HepG2 (cell line): ENCODE data around the gene RNF25. TPM values are rescaled to one million over a fixed set of nuclear protein-coding genes. Genes with fewer than 3 reads are reported as not detected.

ENCODE experiments used
- ATAC-seq: fragments of 200-7000 bp; cut with Tn5 transposase; 3 replicates; pipeline ENCODE4 v1.9.1; 2020; ENCODE audit warnings: mild to moderate bottlenecking, moderate library complexity
- BruUV-seq: library from RNA; stranded (reverse); fragments of 400-500 nt; replicated peaks from 2 replicates; lab custom pipeline; 2021; lab: Mats Ljungman, UMichigan
- CTCF ChIA-PET: fragments of 300-600 bp; formaldehyde crosslinking; extraction: SDS; loops from one replicate; lab custom pipeline; 2021; ENCODE audit warnings: low total read pairs, inconsistent platforms, low intra/inter-chr PET ratio; lab: Yijun Ruan, JAX
- POLR2A ChIA-PET: fragments of 350-600 bp; sonication (Branson Sonifier 250); formaldehyde crosslinking; loops from one replicate; lab custom pipeline; 2020; ENCODE audit warnings: antibody characterized with exemption, inconsistent platforms; lab: Yijun Ruan, JAX
- DNase-seq: peaks from one replicate; pipeline ENCODE4 v3.0.0-alpha.2; 2015; ENCODE audit warnings: low spot score
- FAIRE-seq: peaks from 3 replicates; lab custom pipeline; 2011; peaks lifted over from hg19 to GRCh38; lab: Jason Lieb, UNC
- H2AFZ ChIP-seq: one replicate; pipeline ENCODE4 v1.6.1; 2011; ENCODE audit warnings: low read length, inconsistent platforms
- H3K27ac ChIP-seq: fragments of 300-600 bp; 3 replicates; pipeline ENCODE4 v1.8.0; 2011; ENCODE audit warnings: mixed run types, mild to moderate bottlenecking, mixed read lengths, low read length, inconsistent platforms; ENCODE audit not compliant: insufficient read depth; ENCODE audit errors: extremely low read length
- H3K27me3 ChIP-seq, 2 experiments: fragments of 200-600 bp in 1 of 2; 2 replicates in 1 of 2; 3 replicates in 1 of 2; pipeline versions ENCODE4 v1.6.0 to v1.8.0; 2011; ENCODE audit warnings: low read length in 2 of 2, mild to moderate bottlenecking in 2 of 2, moderate library complexity in 2 of 2, inconsistent platforms in 1 of 2; ENCODE audit not compliant: insufficient read depth in 2 of 2, control insufficient read depth in 1 of 2
- H3K36me3 ChIP-seq, 2 experiments: fragments of 200-600 bp in 1 of 2; replicated peaks in 1 of 2; 2 replicates in 1 of 2; 3 replicates in 1 of 2; pipeline versions ENCODE4 v1.5.1 to v1.8.0; 2011; ENCODE audit warnings: low read length in 2 of 2, inconsistent platforms in 1 of 2; ENCODE audit not compliant: insufficient read depth in 2 of 2, control insufficient read depth in 1 of 2
- H3K4me1 ChIP-seq: 2 replicates; pipeline ENCODE4 v1.5.1; 2012; ENCODE audit warnings: low read length, inconsistent platforms; ENCODE audit not compliant: insufficient read depth
- H3K4me2 ChIP-seq: 2 replicates; pipeline ENCODE4 v1.6.0; 2011; ENCODE audit warnings: low read depth, low read length, inconsistent platforms
- H3K4me3 ChIP-seq, 3 experiments: fragments of 200-600 bp in 1 of 3; sonication (generic), shearing (Covaris generic) in 1 of 3; replicated peaks in 1 of 3; 2 replicates each; pipeline ENCODE4 v1.5.1; 2011 to 2016; ENCODE audit warnings: low read length in 3 of 3, inconsistent platforms in 2 of 3, low read depth in 2 of 3, mild to moderate bottlenecking in 2 of 3, control low read depth in 1 of 3, mixed read lengths in 1 of 3; ENCODE audit not compliant: insufficient read depth in 1 of 3
- H3K79me2 ChIP-seq: one replicate; pipeline ENCODE4 v1.6.1; 2011; ENCODE audit warnings: low read length, inconsistent platforms; ENCODE audit not compliant: insufficient read depth
- H3K9ac ChIP-seq: 2 replicates; pipeline ENCODE4 v1.6.0; 2011; ENCODE audit warnings: mild to moderate bottlenecking, low read depth, low read length, inconsistent platforms; ENCODE audit not compliant: insufficient read depth
- H3K9me3 ChIP-seq: 2 replicates; pipeline ENCODE4 v1.5.1; 2012; ENCODE audit warnings: mild to moderate bottlenecking, low read length
- H4K20me1 ChIP-seq: 2 replicates; pipeline ENCODE4 v1.6.0; 2011; ENCODE audit warnings: inconsistent platforms, mild to moderate bottlenecking, low read length, moderate library complexity; ENCODE audit not compliant: insufficient read depth
- AGO2 ChIP-seq: fragments of 200-400 bp; formaldehyde crosslinking; optimal IDR thresholded peaks from 2 replicates; pipeline ENCODE3; 2017; ENCODE audit warnings: mild to moderate bottlenecking, low read depth, low read length, moderate library complexity
- ARID4A ChIP-seq: sonication (generic); formaldehyde crosslinking; IDR thresholded peaks from 2 replicates; pipeline ENCODE4 v1.5.0; 2020; ENCODE audit warnings: mild to moderate bottlenecking, missing genetic modification reagents, borderline replicate concordance
- E2F5 ChIP-seq: sonication (generic); formaldehyde crosslinking; conservative IDR thresholded peaks from 2 replicates; pipeline ENCODE4 v1.4.0; 2020; ENCODE audit warnings: missing genetic modification reagents
- HNRNPL ChIP-seq: fragments of 200-400 bp; formaldehyde crosslinking; IDR thresholded peaks from 2 replicates; pipeline ENCODE4 v1.6.1; 2017; ENCODE audit warnings: mild to moderate bottlenecking, low read depth, low read length
- KLF12 ChIP-seq: sonication (generic); formaldehyde crosslinking; IDR thresholded peaks from 2 replicates; pipeline ENCODE4 v1.4.0; 2020; ENCODE audit warnings: missing genetic modification reagents, borderline replicate concordance
- NFYC ChIP-seq: IDR thresholded peaks from 2 replicates; pipeline ENCODE4 v1.6.1; 2016; ENCODE audit warnings: missing genetic modification reagents, missing compliant biosample characterization
- SMARCC2 ChIP-seq: fragments of 450-650 bp; IDR thresholded peaks from 2 replicates; pipeline ENCODE4 v1.6.1; 2017; ENCODE audit warnings: antibody characterized with exemption, mild to moderate bottlenecking
- SNAI1 ChIP-seq: sonication (generic); formaldehyde crosslinking; IDR thresholded peaks from 2 replicates; pipeline ENCODE4 v1.5.0; 2020; ENCODE audit warnings: mild to moderate bottlenecking, missing genetic modification reagents, borderline replicate concordance
- SP1 ChIP-seq, 2 experiments: fragments of 450-650 bp in 1 of 2; sonication (generic) in 1 of 2; formaldehyde crosslinking in 1 of 2; IDR thresholded peaks; 2 replicates each; pipeline versions ENCODE4 v1.4.0 to v1.6.1; 2016 to 2020; ENCODE audit warnings: missing genetic modification reagents in 1 of 2
- ZBTB42 ChIP-seq: sonication (generic); formaldehyde crosslinking; IDR thresholded peaks from 2 replicates; pipeline ENCODE4 v1.5.0; 2020; ENCODE audit warnings: mild to moderate bottlenecking, missing genetic modification reagents
- ZNF749 ChIP-seq: sonication (generic); formaldehyde crosslinking; IDR thresholded peaks from 2 replicates; pipeline ENCODE4 v1.8.0; 2022; ENCODE audit warnings: mild to moderate bottlenecking, missing genetic modification reagents, moderate library complexity, borderline replicate concordance
- WGBS: methylation state at CpG from one replicate; pipeline ENCODE4 v1.1.6; 2017; ENCODE audit warnings: low lambda C conversion rate; 5-methylcytosine and 5-hydroxymethylcytosine counted together
- in situ Hi-C: cut with HindIII; loops from 2 replicates; pipeline ENCODE4 v1.10.0; 2017; ENCODE audit warnings: low pct_unique_long_range_greater_than_20kb; ENCODE audit not compliant: extremely low pct_ligation_motif_present
- intact Hi-C: fragments of 100-400 bp; cut with micrococcal nuclease; formaldehyde crosslinking; loops from one replicate; pipeline ENCODE4 v1.10.0; 2022; ENCODE audit not compliant: unreplicated experiment
- polyA plus RNA-seq, 8 experiments: library from polyadenylated mRNA; depleted of rRNA in 3 of 8; stranded (reverse) in 7 of 8; unstranded in 1 of 8; fragments of >200 nt; fragmentation: Illumina TruSeq in 4 of 8; extraction: Trizol in 4 of 8; gene quantifications; 2 replicates each; pipeline versions ENCODE4 v1.2.1 to v1.2.3, GENCODE V29; 2011 to 2016; ENCODE audit warnings: low read depth in 4 of 8, missing spikeins in 1 of 8, mixed read lengths in 1 of 8; ENCODE audit not compliant: insufficient read depth in 1 of 8
- total RNA-seq, 5 experiments: library from RNA; depleted of rRNA; stranded (reverse); fragments of >200 nt; fragmentation: Illumina TruSeq; extraction: Trizol; gene quantifications; 2 replicates each; pipeline ENCODE4 v1.2.3, GENCODE V29; 2016; ENCODE audit warnings: low read depth in 1 of 5
- TF ChIP-seq, protein P1 (sequence below), 2 experiments: sonication (generic) in 1 of 2; formaldehyde crosslinking in 1 of 2; IDR thresholded peaks; 2 replicates each; pipeline versions ENCODE4 v1.4.0 to v1.6.1; 2018 to 2020; ENCODE audit warnings: missing genetic modification reagents in 2 of 2, borderline replicate concordance in 1 of 2, low read depth in 1 of 2, mild to moderate bottlenecking in 1 of 2, missing biosample characterization in 1 of 2

Gene RNF25
- total and polyA plus RNA-seq, 2 of the 13 experiments (the other 11 are each of a cell fraction or from before 2014, with no cell fraction given), result 37.0 to 87.6 TPM

DNA sequence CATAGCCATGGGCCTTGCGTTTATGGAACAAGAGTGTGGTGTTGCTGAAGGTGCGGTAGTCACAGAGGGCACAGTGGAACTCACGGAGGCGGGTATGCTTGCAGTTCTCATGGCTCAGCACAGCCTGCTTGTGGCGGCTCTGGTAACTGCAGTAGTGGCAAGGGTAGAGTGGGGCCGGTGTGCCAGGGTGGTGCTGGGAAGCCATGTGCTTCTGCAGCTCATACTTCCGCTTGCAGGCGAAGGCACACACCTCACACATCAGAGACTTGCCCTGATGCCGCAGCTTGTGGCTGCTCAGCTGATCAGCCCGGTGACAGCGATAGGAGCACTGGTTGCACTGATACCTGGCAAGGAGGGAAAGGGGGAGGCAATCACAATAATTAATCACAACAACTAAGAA lies 27.1 kb downstream of the RNF25 start:
- POLR2A ChIA-PET, result no interaction called here
- intact Hi-C loops, result no loop called here

More for the DNA sequence above, 27.1 kb downstream of the RNF25 start:
- ATAC-seq (peak; percentile 20), DNase-seq (no peak), FAIRE-seq (no peak)
- Histone ChIP-seq H3K36me3 (peaks cover 43 to 76% of the 10 kb centered on the region in 2 experiments), H3K9me3 (no peaks in the 10 kb centered on the region), H3K4me3 (no peak overlapping the region), H3K4me2 (no peak overlapping the region), H3K9ac (no peak overlapping the region), H3K27me3 (no peaks in the 10 kb centered on the region), H4K20me1 (no peaks in the 10 kb centered on the region), H3K79me2 (no peaks in the 10 kb centered on the region), H2AFZ (no peak overlapping the region), H3K4me1 (peaks cover 11% of the 10 kb centered on the region; the same call in 1 of the 2 replicates), H3K27ac (no peak overlapping the region)
- 0 out of 2 replicates have a peak, but pooled peaks have one; percentile 22 for TF ChIP-seq ARID4A (CRISPR knock-in tag)
- no peak for TF ChIP-seq ZNF749 (CRISPR knock-in tag)
- TF ChIP-seq SNAI1 (CRISPR knock-in tag), result no peak
- no peak for TF ChIP-seq NFYC (CRISPR knock-in tag)
- no peak for TF ChIP-seq KLF12 (CRISPR knock-in tag)
- TF ChIP-seq SP1 (IDR thresholded peaks at IDR 0.05), result no peak
- no peak for TF ChIP-seq SP1 (CRISPR knock-in tag; IDR thresholded peaks at IDR 0.05)
- TF ChIP-seq SMARCC2, result no peak
- TF ChIP-seq, protein P1, sequence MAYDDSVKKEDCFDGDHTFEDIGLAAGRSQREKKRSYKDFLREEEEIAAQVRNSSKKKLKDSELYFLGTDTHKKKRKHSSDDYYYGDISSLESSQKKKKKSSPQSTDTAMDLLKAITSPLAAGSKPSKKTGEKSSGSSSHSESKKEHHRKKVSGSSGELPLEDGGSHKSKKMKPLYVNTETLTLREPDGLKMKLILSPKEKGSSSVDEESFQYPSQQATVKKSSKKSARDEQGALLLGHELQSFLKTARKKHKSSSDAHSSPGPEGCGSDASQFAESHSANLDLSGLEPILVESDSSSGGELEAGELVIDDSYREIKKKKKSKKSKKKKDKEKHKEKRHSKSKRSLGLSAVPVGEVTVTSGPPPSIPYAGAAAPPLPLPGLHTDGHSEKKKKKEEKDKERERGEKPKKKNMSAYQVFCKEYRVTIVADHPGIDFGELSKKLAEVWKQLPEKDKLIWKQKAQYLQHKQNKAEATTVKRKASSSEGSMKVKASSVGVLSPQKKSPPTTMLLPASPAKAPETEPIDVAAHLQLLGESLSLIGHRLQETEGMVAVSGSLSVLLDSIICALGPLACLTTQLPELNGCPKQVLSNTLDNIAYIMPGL (CRISPR knock-in tag; IDR thresholded peaks at IDR 0.05; ENCODE audit: borderline replicate concordance in 1 of 2, low read depth in 1 of 2), result no peak
- TF ChIP-seq HNRNPL, result 0 out of 2 replicates have a peak, but pooled peaks have one; percentile 38
- TF ChIP-seq ZBTB42, result no peak
- peak; percentile 25 for TF ChIP-seq AGO2
- TF ChIP-seq E2F5 (CRISPR knock-in tag), result no peak
- in situ Hi-C loops, result loop anchor here (5.0 kb wide), 1 partner anchor 372 kb away; the partner anchor contains the start of genes AAMP and PNKD
- WGBS, result 88% methylated on average over 11 of the region's 11 CpGs
- CTCF ChIA-PET, result no interaction called here
- BruUV-seq, result no TSS peak
